ENCODE results near the gene HAPSTR1. TPM values are rescaled to one million over a fixed set of nuclear protein-coding genes. Genes with fewer than 3 reads are reported as not detected.
A peak's percentile ranks its signal among the peaks of the same experiment; 100 is the strongest.
"Not testable (repeated sequence)": the region's sequence is repeated elsewhere in the genome, so short reads cannot be mapped to it uniquely, and the experiment has no call there.

Gene HAPSTR1
- total RNA-seq, 1 experiment from 2014 or later = 49.9 TPM

GRCh38 chr16:9077091-9077809 lies 14.2 kb upstream of the HAPSTR1 start:
- Histone ChIP-seq H3K36me3 (ENCODE audit: control insufficient read depth, insufficient read depth, low read length) (no peaks in the 10 kb centered on the region), H3K4me3 (ENCODE audit: low read depth in 2 of 2, low read length in 2 of 2) (no peak overlapping the region), H3K27ac (ENCODE audit: low read length) (peak overlapping the region; percentile 75), H3K4me1 (ENCODE audit: control insufficient read depth, insufficient read depth, low read length) (peaks cover 32% of the 10 kb centered on the region), H3K27me3 (ENCODE audit: control insufficient read depth, insufficient read depth, low read length) (no peaks in the 10 kb centered on the region), H3K9me3 (ENCODE audit: control insufficient read depth, insufficient read depth, low read depth, low read length) (peaks cover 5% of the 10 kb centered on the region; the same call in 1 of the 2 replicates)
- DNase-seq (ENCODE audit: low read depth, low spot score) = no peak
- ATAC-seq = peak; percentile 79
- CTCF ChIA-PET = interaction anchor here (0.7 kb wide), 1 partner anchor 47 kb away, joined by 3 read pairs; no protein-coding TSS in a partner anchor
- BruUV-seq (replicated peaks) = no TSS peak
- in situ Hi-C loops (cut with HindIII; ENCODE audit: low pct_unique_long_range_greater_than_20kb, low sequenced_read_pairs) = no loop called here
- POLR2A ChIA-PET = interaction anchor here (0.5 to 0.8 kb wide), 2 partner anchors 29 to 86 kb away, joined by 3 to 12 read pairs; no protein-coding TSS in a partner anchor
- TF ChIP-seq TCF7L2 (IDR thresholded peaks at IDR 0.05; ENCODE audit: low read depth, low read length) (peak; percentile 51; the same call in 1 of the 2 replicates), POLR2AphosphoS5 (IDR thresholded peaks at IDR 0.05; ENCODE audit: low read depth, low read length) (no peak)
- intact Hi-C loops (cut with micrococcal nuclease; ENCODE audit: unreplicated experiment) = no loop called here

- intact Hi-C loops (cut with micrococcal nuclease; ENCODE audit: unreplicated experiment); ATAC-seq; CTCF ChIA-PET; in situ Hi-C loops (cut with HindIII; ENCODE audit: low pct_unique_long_range_greater_than_20kb, low sequenced_read_pairs); H3K27me3 ChIP-seq (ENCODE audit: control insufficient read depth, insufficient read depth, low read length); H3K4me3 ChIP-seq (ENCODE audit: low read depth in 2 of 2, low read length in 2 of 2); DNase-seq (ENCODE audit: low read depth, low spot score); H3K36me3 ChIP-seq (ENCODE audit: control insufficient read depth, insufficient read depth, low read length); BruUV-seq (replicated peaks); H3K9me3 ChIP-seq (ENCODE audit: control insufficient read depth, insufficient read depth, low read depth, low read length): not testable (repeated sequence)
- Histone ChIP-seq H3K4me1 (ENCODE audit: control insufficient read depth, insufficient read depth, low read length) (peaks cover 28% of the 10 kb centered on the region), H3K27ac (ENCODE audit: low read length) (peak overlapping the region; percentile 12; the same call in 1 of the 2 replicates)
- POLR2A ChIA-PET = interaction anchor here (0.6 kb wide), 1 partner anchor 419 kb away, joined by 5 read pairs; no protein-coding TSS in a partner anchor
Measured at GRCh38 chr16:9078467-9079429, 12.7 kb upstream of the HAPSTR1 start.

GRCh38 chr16:9079430-9079812 lies 12.0 kb upstream of the HAPSTR1 start:
- CTCF ChIA-PET = no interaction called here
- intact Hi-C loops (cut with micrococcal nuclease; ENCODE audit: unreplicated experiment) (no loop called here), in situ Hi-C loops (cut with HindIII; ENCODE audit: low pct_unique_long_range_greater_than_20kb, low sequenced_read_pairs) (no loop called here)
- DNase-seq (ENCODE audit: low read depth, low spot score) = no peak
- Histone ChIP-seq H3K4me1 (ENCODE audit: control insufficient read depth, insufficient read depth, low read length) (peaks cover 28% of the 10 kb centered on the region), H3K27ac (ENCODE audit: low read length) (no peak overlapping the region; the same call in 1 of the 2 replicates), H3K27me3 (ENCODE audit: control insufficient read depth, insufficient read depth, low read length) (no peaks in the 10 kb centered on the region), H3K36me3 (ENCODE audit: control insufficient read depth, insufficient read depth, low read length) (no peaks in the 10 kb centered on the region), H3K4me3 (ENCODE audit: low read depth in 2 of 2, low read length in 2 of 2) (no peak overlapping the region), H3K9me3 (ENCODE audit: control insufficient read depth, insufficient read depth, low read depth, low read length) (peaks cover 5% of the 10 kb centered on the region; the same call in 1 of the 2 replicates)
- ATAC-seq = no peak
- BruUV-seq (replicated peaks) = no TSS peak
- no peak for TF ChIP-seq POLR2AphosphoS5 (IDR thresholded peaks at IDR 0.05; ENCODE audit: low read depth, low read length)
- no peak for TF ChIP-seq SIN3A (IDR thresholded peaks at IDR 0.05; ENCODE audit: borderline replicate concordance, insufficient read depth, low read depth, low read length)
- TF ChIP-seq, protein P1, sequence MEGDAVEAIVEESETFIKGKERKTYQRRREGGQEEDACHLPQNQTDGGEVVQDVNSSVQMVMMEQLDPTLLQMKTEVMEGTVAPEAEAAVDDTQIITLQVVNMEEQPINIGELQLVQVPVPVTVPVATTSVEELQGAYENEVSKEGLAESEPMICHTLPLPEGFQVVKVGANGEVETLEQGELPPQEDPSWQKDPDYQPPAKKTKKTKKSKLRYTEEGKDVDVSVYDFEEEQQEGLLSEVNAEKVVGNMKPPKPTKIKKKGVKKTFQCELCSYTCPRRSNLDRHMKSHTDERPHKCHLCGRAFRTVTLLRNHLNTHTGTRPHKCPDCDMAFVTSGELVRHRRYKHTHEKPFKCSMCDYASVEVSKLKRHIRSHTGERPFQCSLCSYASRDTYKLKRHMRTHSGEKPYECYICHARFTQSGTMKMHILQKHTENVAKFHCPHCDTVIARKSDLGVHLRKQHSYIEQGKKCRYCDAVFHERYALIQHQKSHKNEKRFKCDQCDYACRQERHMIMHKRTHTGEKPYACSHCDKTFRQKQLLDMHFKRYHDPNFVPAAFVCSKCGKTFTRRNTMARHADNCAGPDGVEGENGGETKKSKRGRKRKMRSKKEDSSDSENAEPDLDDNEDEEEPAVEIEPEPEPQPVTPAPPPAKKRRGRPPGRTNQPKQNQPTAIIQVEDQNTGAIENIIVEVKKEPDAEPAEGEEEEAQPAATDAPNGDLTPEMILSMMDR (IDR thresholded peaks at IDR 0.05) = no peak
- TF ChIP-seq REST (IDR thresholded peaks at IDR 0.05; ENCODE audit: insufficient read depth in 1 of 2, low read depth in 2 of 2, low read length in 1 of 2) = no peak
- TF ChIP-seq TCF7L2 (IDR thresholded peaks at IDR 0.05; ENCODE audit: low read depth, low read length) = no peak
- POLR2A ChIA-PET = interaction anchor here (0.6 kb wide), 1 partner anchor 418 kb away, joined by 5 read pairs; no protein-coding TSS in a partner anchor

Measured in Panc1 (cell line).